Stimulated activated CD8-positive, alpha-beta memory T cell treated with anti-CD3 and anti-CD28 coated beads, Interleukin-4, amount 100 ng/mL, for 24 hours (primary cell): ENCODE results near the gene CXorf58.
"Not testable (repeated sequence)": the region's sequence is repeated elsewhere in the genome, so short reads cannot be mapped to it uniquely, and the experiment has no call there.

Experiments used
- DNase-seq: peaks from one replicate; pipeline ENCODE4 v3.0.0-alpha.2; 2020; ENCODE audit warnings: low read depth

The CXorf58 gene

GRCh38 chrX:23907498-23908218 lies at the start of gene CXorf58, which contains the start of gene APOO:
CXorf58 (plus strand) TSS chrX:23908006; CDS start chrX:23910303, 2,297 bp downstream.
APOO (minus strand) TSS chrX:23907938; CDS start chrX:23907702, 236 bp downstream.
- DNase-seq = peak; percentile 85

- not testable (repeated sequence) for DNase-seq
Measured at GRCh38 chrX:23859238-23859637, 48.6 kb upstream of the CXorf58 start.

GRCh38 chrX:23861215-23861896 lies 46.5 kb upstream of the CXorf58 start:
- no peak for DNase-seq

GRCh38 chrX:23861952-23862351 lies 45.9 kb upstream of the CXorf58 start:
- not testable (repeated sequence) for DNase-seq

- DNase-seq = no peak
Measured at GRCh38 chrX:23864742-23865326, 43.0 kb upstream of the CXorf58 start.

GRCh38 chrX:23870041-23870440 lies 37.8 kb upstream of the CXorf58 start:
- DNase-seq = no peak

GRCh38 chrX:23871905-23872546 lies 35.8 kb upstream of the CXorf58 start:
- no peak for DNase-seq

- DNase-seq = no peak
Measured at GRCh38 chrX:23879380-23880090, 28.3 kb upstream of the CXorf58 start.

- DNase-seq = no peak
Measured at GRCh38 chrX:23883737-23884354, 24.0 kb upstream of the CXorf58 start.

GRCh38 chrX:23884427-23885024 lies 23.3 kb upstream of the CXorf58 start:
- DNase-seq = no peak

GRCh38 chrX:23885803-23886202 lies 22.0 kb upstream of the CXorf58 start:
- DNase-seq = no peak

GRCh38 chrX:23887451-23887850 lies 20.4 kb upstream of the CXorf58 start:
- no peak for DNase-seq

GRCh38 chrX:23887918-23888317 lies 19.9 kb upstream of the CXorf58 start:
- DNase-seq = no peak

GRCh38 chrX:23888887-23889501 lies 18.8 kb upstream of the CXorf58 start:
- DNase-seq = no peak

GRCh38 chrX:23890933-23891332 lies 16.9 kb upstream of the CXorf58 start:
- no peak for DNase-seq

- not testable (repeated sequence) for DNase-seq
Measured at GRCh38 chrX:23894993-23895392, 12.8 kb upstream of the CXorf58 start.

GRCh38 chrX:23896539-23896938 lies 11.3 kb upstream of the CXorf58 start:
- not testable (repeated sequence) for DNase-seq

- no peak for DNase-seq
Measured at GRCh38 chrX:23896981-23897380, 10.8 kb upstream of the CXorf58 start.

- no peak for DNase-seq
Measured at GRCh38 chrX:23898412-23898959, 9.3 kb upstream of the CXorf58 start.

- DNase-seq = no peak
Measured at GRCh38 chrX:23900220-23900797, 7.5 kb upstream of the CXorf58 start.
